IPS-15b (cell line): ENCODE data around the gene HSPA12B.

Experiments used
- H3K27me3 ChIP-seq: one replicate; pipeline ENCODE4 v1.6.1; 2013; ENCODE audit warnings: low read length; ENCODE audit not compliant: control insufficient read depth, insufficient read depth
- H3K36me3 ChIP-seq: one replicate; pipeline ENCODE4 v1.6.1; 2013; ENCODE audit warnings: low read length; ENCODE audit not compliant: control insufficient read depth, insufficient read depth
- H3K4me1 ChIP-seq: one replicate; pipeline ENCODE4 v1.6.1; 2013; ENCODE audit warnings: mild to moderate bottlenecking, low read length; ENCODE audit not compliant: control insufficient read depth, insufficient read depth
- H3K4me3 ChIP-seq: one replicate; pipeline ENCODE4 v1.5.1; 2013; ENCODE audit warnings: low read depth, low read length
- H3K9ac ChIP-seq: one replicate; pipeline ENCODE4 v1.6.1; 2013; ENCODE audit warnings: low read depth, mild to moderate bottlenecking, low read length
- H3K9me3 ChIP-seq: one replicate; pipeline ENCODE4 v1.6.1; 2013; ENCODE audit warnings: mild to moderate bottlenecking, low read length; ENCODE audit not compliant: control insufficient read depth, insufficient read depth

HSPA12B gene

DNA sequence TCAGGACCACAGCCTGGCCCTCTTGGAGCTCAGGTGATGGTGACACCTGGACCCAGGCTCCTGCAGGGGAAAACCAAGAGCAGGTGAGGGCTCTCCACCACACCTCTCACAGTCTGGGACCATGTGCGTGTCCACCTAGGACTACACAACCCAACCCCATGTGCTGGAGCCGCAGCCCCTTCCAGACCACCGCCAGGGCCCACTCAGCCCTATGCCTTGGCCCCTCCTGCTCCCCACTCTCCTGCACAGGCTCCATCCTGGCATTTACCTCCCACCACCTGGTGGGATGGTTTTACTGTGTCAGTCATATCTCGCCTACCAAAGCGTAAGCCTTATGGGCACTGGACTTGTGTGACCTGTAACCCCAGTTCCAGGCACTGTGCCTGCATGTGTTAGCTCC, 37.6 kb upstream of the HSPA12B start:
- Histone ChIP-seq H3K4me3 (no peak overlapping the region), H3K4me1 (no peaks in the 10 kb centered on the region), H3K9ac (no peak overlapping the region), H3K36me3 (no peaks in the 10 kb centered on the region), H3K27me3 (no peaks in the 10 kb centered on the region), H3K9me3 (no peaks in the 10 kb centered on the region)

DNA sequence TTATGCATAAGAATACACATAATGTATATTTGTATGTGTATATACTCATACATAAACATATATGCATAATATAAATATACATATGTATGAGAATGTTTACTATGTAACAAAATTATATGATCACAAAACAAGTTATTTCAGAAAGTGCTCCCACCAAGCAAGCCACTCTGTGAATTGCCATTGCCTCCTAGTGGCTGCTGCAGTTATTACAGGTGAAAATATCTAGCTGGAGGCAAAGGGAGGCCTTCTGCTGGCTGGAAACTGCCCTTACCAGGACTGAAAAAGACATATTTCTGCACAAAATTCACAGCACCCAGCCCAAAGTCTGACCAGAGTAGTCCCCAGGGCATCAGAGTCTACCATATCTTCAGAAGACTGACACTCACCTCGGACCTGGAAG, 36.3 kb upstream of the HSPA12B start:
- Histone ChIP-seq H3K9me3 (no peaks in the 10 kb centered on the region), H3K36me3 (no peaks in the 10 kb centered on the region), H3K4me3 (no peak overlapping the region)

DNA sequence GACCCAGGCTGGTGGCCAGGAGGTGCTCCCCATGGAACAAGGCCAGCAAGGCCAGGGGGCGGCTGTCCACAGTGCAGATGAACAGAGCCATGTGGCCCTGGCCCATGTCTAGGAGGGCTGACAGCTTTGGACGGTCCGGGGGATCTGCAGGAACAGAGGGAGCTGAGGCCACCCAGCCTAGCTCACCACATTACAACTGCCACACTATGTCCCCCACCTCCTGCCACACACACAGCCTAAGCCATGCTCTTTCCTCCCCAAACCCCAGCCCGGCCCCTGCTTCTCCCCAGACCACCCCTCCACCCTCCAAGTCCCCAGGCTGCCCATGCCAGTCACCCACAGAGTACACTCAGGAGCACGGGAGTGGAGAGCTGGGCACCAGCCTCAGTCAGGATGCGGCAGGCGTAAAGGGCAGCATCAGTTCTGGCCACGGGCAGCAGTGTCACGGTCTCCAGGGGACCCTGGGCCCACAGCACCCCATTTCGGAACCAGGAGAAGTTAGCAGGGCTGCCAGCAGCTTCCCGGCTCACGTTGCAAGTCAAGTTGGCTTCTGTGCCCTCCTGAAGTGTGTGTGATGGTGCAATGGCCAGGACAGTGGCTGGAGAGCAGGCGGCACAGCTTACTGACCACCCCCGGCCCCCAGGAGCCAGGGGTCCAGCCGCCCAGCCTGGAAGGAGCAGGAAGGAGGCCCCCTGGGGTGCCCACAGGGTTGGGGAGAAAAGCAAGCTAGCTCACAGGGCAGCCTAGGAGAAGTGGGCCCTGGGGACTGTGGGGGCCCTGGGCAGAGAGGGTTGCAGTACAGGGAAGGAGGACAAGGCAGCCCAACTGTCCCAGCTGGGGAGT, 35.5 kb upstream of the HSPA12B start:
- Histone ChIP-seq H3K9ac (no peak overlapping the region), H3K4me1 (no peaks in the 10 kb centered on the region), H3K9me3 (no peaks in the 10 kb centered on the region), H3K27me3 (no peaks in the 10 kb centered on the region), H3K4me3 (no peak overlapping the region), H3K36me3 (no peaks in the 10 kb centered on the region)

More for the DNA sequence above, 36.3 kb upstream of the HSPA12B start:
- Histone ChIP-seq H3K4me1 (no peaks in the 10 kb centered on the region), H3K27me3 (no peaks in the 10 kb centered on the region), H3K9ac (no peak overlapping the region)

DNA sequence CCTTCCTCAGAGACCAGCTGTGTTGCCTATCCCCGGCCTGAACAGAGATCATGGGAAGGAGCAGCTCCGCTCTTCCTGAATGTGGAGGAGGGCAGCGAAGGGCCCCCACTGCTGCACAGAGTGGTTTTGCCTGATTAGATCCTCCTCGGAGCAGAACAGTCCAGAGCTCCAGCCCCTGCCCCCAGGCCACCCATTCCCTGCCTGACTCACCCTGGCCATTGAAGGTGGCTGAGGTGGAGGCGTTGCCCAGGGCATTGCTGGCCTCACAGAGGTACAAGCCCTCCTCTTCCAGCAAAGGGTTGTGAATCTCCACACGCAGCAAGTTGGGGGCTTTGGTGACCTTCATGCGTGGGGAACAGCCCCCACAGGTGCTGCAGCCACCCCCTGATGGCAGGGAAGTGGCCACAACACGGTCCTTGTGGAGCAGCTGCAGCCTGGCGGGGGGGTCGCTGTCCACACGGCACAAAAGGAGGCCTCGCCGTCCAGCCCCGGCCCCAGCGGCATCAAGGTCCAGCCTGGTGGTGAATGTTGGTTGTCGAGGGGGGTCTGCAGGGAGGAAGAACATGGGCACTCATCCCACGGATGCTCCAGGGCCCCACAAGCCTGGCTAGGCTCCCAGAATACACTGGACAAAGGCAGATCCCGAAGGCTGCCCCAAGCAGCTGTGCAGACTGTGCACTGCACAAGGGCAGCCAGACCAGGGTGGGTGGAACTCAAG, 34.7 kb upstream of the HSPA12B start:
- no peak overlapping the region for H3K4me3 ChIP-seq
- no peaks in the 10 kb centered on the region for H3K9me3 ChIP-seq
- no peaks in the 10 kb centered on the region for H3K4me1 ChIP-seq
- H3K27me3 ChIP-seq, result no peaks in the 10 kb centered on the region
- no peak overlapping the region for H3K9ac ChIP-seq
- H3K36me3 ChIP-seq, result no peaks in the 10 kb centered on the region

DNA sequence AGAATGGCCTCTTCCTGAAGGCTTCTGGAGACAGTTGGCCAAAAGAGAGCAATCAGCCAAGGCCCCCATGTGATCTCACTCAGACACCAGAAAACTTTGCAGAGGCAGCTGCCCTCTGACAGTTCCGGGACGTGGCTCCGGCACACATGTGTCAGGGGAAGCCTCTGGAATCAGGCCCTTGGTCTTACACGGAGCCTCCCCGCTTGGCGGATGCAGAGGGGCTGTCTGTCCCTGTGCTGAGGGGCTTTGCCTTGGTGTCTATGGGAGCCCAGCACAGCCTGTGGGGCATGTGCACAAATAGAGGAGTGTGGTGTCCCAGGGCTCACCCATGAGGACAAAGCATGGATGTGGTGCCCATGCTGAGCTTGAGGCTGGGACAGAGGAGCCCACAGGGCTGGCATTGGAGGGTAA, 33.9 kb upstream of the HSPA12B start:
- H3K36me3 ChIP-seq, result no peaks in the 10 kb centered on the region
- no peaks in the 10 kb centered on the region for H3K27me3 ChIP-seq
- H3K9ac ChIP-seq, result no peak overlapping the region
- H3K4me1 ChIP-seq, result no peaks in the 10 kb centered on the region
- H3K9me3 ChIP-seq, result no peaks in the 10 kb centered on the region
- H3K4me3 ChIP-seq, result no peak overlapping the region

DNA sequence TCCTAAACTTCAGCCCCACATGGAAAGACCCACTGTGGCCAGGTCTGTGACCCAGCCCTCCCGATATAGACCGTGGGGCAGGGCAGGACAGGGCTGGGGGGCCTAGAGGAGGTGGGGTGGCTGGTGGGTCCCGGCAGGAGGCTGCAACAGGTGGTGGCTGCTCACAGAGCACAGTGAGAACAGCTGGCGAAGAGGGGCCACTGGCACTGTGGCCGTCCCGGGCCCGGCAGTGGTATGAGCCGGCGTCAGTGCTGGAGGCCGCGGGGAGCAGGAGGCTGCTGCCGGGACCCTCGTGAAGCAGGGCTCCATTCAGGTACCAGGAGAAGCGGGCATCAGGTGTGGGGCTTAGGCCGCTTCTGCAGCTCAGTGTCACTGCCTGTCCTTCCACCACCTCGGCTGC, 33.4 kb upstream of the HSPA12B start:
- H3K9me3 ChIP-seq, result no peaks in the 10 kb centered on the region
- H3K9ac ChIP-seq, result no peak overlapping the region
- H3K4me1 ChIP-seq, result no peaks in the 10 kb centered on the region
- H3K4me3 ChIP-seq, result no peak overlapping the region
- no peaks in the 10 kb centered on the region for H3K36me3 ChIP-seq
- no peaks in the 10 kb centered on the region for H3K27me3 ChIP-seq

DNA sequence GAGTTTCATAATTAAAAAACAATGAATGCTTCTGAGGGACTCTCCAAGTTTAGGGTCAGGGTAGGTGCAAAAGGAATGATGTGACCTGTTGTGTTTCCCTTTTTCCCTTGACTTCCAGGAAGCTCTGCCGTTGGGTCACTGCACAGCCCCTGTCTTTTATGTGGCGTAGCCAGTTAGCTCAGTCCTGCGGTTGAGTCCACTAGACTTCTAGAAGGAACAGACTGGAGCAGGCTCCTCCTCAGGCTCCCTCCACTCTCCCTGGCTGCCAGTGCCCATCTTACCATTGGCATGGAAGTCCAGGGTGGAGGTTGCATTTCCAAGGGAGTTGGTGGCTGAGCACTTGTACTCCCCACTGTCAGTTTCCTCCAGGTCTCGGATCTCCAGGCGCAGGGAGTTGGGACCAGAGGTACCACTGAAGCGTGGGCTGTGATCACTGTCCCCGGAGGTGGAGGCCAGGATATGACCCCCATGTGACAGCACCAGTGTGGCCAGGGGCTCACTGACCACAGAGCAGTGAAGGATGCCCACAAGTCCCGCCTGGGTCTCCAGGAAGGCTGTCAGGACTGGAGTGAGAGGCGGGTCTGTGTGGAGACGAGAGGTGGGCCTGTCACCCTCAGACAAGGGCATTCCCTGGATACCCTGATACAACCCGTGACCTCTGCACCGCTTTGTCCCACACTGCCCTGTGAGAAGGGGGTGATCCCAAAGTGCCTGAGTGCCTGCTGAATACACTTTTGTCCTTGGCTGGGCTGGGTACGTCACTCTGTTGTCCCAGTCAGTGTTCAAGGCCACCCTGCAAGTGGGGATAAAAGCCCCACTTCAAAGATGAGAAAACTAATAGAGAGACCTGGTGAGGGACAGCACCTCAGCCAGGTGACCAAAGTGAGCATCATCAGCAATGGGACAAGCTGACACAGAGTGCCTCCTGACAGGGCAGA, 31.2 kb upstream of the HSPA12B start:
- no peak overlapping the region for H3K9ac ChIP-seq
- H3K27me3 ChIP-seq, result no peaks in the 10 kb centered on the region
- H3K4me1 ChIP-seq, result no peaks in the 10 kb centered on the region
- no peak overlapping the region for H3K4me3 ChIP-seq
- H3K36me3 ChIP-seq, result no peaks in the 10 kb centered on the region
- H3K9me3 ChIP-seq, result no peaks in the 10 kb centered on the region

DNA sequence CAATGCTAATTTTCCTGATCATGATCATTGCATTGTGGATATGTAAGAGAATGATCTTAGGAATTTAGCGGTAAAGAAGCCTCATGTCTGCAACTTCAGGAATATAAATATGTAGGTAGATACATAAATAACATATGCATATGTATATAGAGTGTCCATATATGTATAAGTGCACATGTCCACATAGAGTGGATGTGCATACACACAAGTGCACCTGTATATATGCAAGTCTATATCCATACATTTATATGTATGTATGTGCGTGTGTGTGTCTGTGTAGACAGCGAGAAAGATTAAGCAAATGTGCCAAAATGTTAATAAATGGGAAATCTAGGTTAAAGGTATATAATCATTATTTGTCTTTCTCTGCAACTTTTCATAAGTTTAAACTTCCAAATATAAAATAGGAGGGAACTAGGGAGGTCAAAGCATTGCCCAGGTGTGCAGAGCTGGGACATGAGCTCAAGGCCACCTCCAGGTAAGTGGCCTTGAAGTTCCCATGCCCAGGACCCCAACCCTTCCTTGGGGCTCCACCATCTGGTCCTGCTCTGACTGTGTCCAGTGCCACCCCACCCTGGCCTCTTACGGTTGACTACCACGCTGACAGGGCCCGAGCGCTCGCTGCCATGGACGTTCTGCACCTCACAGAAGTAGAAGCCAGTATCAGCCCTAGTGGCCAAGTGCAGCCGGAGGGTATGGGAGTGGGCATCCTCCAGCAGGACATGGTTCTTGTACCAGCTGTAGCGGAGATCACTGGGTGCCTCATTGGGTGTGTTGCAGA, 29.7 kb upstream of the HSPA12B start:
- Histone ChIP-seq H3K36me3 (no peaks in the 10 kb centered on the region), H3K27me3 (no peaks in the 10 kb centered on the region), H3K4me3 (no peak overlapping the region), H3K9me3 (no peaks in the 10 kb centered on the region), H3K9ac (no peak overlapping the region), H3K4me1 (no peaks in the 10 kb centered on the region)

DNA sequence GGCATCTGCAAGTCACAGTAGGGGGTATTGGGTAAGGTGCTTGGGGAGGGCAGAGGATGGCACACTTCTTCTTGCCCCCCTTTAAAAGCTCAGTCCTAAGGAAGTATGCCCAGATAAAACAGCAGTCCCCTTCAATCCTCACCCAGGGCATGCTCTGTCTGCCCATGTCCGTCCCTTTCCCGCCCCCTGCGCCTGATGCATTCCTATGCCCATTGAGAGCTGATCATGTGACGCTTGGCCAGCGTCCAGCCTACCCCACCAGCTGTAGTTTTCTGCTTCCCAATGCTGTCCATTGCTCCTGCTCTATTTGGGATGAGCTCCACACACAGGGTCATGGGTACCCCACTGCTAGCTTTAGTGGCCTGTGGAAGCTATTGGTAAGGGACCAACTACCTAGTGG, 28.4 kb upstream of the HSPA12B start:
- no peak overlapping the region for H3K4me3 ChIP-seq
- H3K36me3 ChIP-seq, result no peaks in the 10 kb centered on the region
- H3K27me3 ChIP-seq, result no peaks in the 10 kb centered on the region
- H3K4me1 ChIP-seq, result no peaks in the 10 kb centered on the region
- H3K9ac ChIP-seq, result no peak overlapping the region
- no peaks in the 10 kb centered on the region for H3K9me3 ChIP-seq

DNA sequence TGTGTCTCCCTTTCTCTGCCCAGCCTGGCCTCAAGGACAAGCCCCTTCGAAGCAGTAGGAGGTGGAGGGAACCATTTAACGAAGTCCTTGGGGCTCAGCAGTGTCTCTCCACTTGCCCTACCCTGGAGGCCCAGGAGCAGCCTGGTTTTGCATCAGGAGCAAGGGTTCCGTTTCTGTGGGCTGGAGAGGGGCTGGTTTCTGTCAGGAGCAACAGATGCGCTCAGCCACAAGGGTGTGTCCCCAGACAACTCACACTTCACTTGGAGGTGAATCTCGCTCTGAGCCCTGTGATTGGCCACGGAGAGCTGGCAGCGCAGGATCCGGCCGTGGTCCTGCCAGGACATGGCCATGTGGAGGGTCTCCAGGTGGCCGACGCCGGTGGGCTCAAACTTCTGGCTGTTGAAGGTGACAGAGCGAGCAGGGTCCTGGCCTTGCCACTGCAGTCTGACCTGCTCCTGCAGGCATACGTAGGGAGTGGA, 27.0 kb upstream of the HSPA12B start:
- H3K36me3 ChIP-seq, result no peaks in the 10 kb centered on the region
- no peaks in the 10 kb centered on the region for H3K27me3 ChIP-seq
- H3K4me3 ChIP-seq, result no peak overlapping the region
- H3K9me3 ChIP-seq, result no peaks in the 10 kb centered on the region
- H3K9ac ChIP-seq, result peak overlapping the region; percentile 37
- H3K4me1 ChIP-seq, result no peaks in the 10 kb centered on the region
